ENCODE data around the gene TFPT. TPM values are rescaled to one million over a fixed set of nuclear protein-coding genes. Genes with fewer than 3 reads are reported as not detected.

The TFPT gene
- total RNA-seq, 1 donor from 2014 or later, result 8.8 TPM

- ATAC-seq, result no peak
These were observed 46.0 kb downstream of the TFPT start for GRCh38 chr19:54069470-54069869.

- no peak for ATAC-seq
These were observed 51.9 kb downstream of the TFPT start, which contains the start of gene VSTM1 for GRCh38 chr19:54063350-54064116. Gene VSTM1, minus strand, starts transcription at chr19:54063897. Its CDS starts 120 bp downstream, at chr19:54063777.

GRCh38 chr19:54062643-54063042 is 52.8 kb downstream of the TFPT start:
- no peak for ATAC-seq

Other genes with a start within 250 kb of the TFPT start
- gene MYADM, start 247.8 kb downstream of the TFPT start, total RNA-seq, result 6.9 TPM
- not detected for gene PRKCG, start 233.5 kb downstream of the TFPT start, total RNA-seq
- gene CACNG7, start 206.4 kb downstream of the TFPT start, total RNA-seq, result not detected
- not detected for gene CACNG8, start 152.7 kb downstream of the TFPT start, total RNA-seq
- gene CACNG6, start 124.0 kb downstream of the TFPT start, total RNA-seq, result not detected
- gene VSTM1, start 51.8 kb downstream of the TFPT start, total RNA-seq, result not detected
- not detected for gene TARM1, start 34.3 kb downstream of the TFPT start, total RNA-seq
- gene OSCAR, start 14.9 kb downstream of the TFPT start, total RNA-seq, result 0.40 TPM
- 104 TPM for gene NDUFA3, start 12.8 kb downstream of the TFPT start, total RNA-seq
- 34.3 TPM for gene PRPF31, start 97 bp upstream of the TFPT start, total RNA-seq
- 31.7 TPM for gene CNOT3, start 22.1 kb upstream of the TFPT start, total RNA-seq
- gene LENG1, start 44.1 kb upstream of the TFPT start, total RNA-seq, result 3.7 TPM
- 36.5 TPM for gene TMC4, start 57.5 kb upstream of the TFPT start, total RNA-seq
- 36.7 TPM for gene MBOAT7, start 73.9 kb upstream of the TFPT start, total RNA-seq
- 36.1 TPM for gene TSEN34, start 75.7 kb upstream of the TFPT start, total RNA-seq
- gene RPS9, start 85.2 kb upstream of the TFPT start, total RNA-seq, result 1,727 TPM
- gene LILRB3, start 107.3 kb upstream of the TFPT start, total RNA-seq, result 0.72 TPM
- gene LILRA6, start 127.1 kb upstream of the TFPT start, total RNA-seq, result not detected
- gene LILRB5, start 141.6 kb upstream of the TFPT start, total RNA-seq, result 0.32 TPM
- 0.84 TPM for gene LILRB2, start 165.5 kb upstream of the TFPT start, total RNA-seq
- 0.64 TPM for gene LILRA5, start 197.5 kb upstream of the TFPT start, total RNA-seq
- not detected for gene LILRA4, start 223.5 kb upstream of the TFPT start, total RNA-seq
- 1.5 TPM for gene LAIR1, start 249.3 kb upstream of the TFPT start, total RNA-seq